Measurements from ENCODE around the gene GPR137B.

DNA sequence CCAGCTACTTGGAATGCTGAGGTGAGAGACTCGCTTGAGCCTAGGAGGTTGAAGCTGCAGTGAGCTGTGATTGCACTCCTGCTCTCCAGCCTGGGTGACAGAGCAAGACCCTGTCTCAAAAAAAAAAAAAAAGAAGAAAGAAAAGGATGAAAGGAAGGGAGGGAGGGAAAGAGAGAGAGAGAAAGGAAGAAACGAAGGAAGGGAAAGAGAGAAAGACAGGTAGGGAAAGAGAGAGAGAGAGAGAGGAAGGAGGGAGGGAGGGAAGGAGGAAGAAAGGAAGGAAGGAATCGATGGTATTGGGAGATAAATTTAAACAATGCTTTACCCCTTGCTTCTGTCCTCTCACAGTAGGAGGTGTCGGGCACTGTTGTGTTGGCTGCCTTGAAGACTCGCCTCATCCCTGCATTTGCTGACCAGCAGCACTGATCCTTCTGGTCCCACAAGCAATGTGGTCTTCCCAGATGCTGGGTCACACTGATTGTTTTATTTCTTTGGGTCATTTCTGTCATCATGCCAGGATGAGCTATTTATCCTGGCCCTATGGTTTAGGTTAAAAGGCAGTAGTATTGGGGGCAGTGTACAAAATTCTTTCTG lies 30.9 kb downstream of the GPR137B start:
- TF ChIP-seq, protein P1, sequence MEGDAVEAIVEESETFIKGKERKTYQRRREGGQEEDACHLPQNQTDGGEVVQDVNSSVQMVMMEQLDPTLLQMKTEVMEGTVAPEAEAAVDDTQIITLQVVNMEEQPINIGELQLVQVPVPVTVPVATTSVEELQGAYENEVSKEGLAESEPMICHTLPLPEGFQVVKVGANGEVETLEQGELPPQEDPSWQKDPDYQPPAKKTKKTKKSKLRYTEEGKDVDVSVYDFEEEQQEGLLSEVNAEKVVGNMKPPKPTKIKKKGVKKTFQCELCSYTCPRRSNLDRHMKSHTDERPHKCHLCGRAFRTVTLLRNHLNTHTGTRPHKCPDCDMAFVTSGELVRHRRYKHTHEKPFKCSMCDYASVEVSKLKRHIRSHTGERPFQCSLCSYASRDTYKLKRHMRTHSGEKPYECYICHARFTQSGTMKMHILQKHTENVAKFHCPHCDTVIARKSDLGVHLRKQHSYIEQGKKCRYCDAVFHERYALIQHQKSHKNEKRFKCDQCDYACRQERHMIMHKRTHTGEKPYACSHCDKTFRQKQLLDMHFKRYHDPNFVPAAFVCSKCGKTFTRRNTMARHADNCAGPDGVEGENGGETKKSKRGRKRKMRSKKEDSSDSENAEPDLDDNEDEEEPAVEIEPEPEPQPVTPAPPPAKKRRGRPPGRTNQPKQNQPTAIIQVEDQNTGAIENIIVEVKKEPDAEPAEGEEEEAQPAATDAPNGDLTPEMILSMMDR (IDR thresholded peaks at IDR 0.05; ENCODE audit: poor library complexity, severe bottlenecking) = no peak
- no peak for TF ChIP-seq POLR2AphosphoS5 (IDR thresholded peaks at IDR 0.05)
